SK-N-SH (cell line): ENCODE data around the gene HSF2.

ENCODE experiments used
- EP300 ChIP-seq, 2 experiments: IDR thresholded peaks; 2 replicates each; pipeline versions ENCODE4 v1.4.0 to v1.6.1; 2012; ENCODE audit warnings: borderline replicate concordance in 1 of 2, low read depth in 1 of 2, low read length in 1 of 2
- GABPA ChIP-seq: IDR thresholded peaks from 2 replicates; pipeline ENCODE4 v1.4.0; 2012; ENCODE audit warnings: low read depth, mild to moderate bottlenecking
- MAX ChIP-seq: IDR thresholded peaks from 2 replicates; pipeline ENCODE4 v1.4.0; 2012; ENCODE audit warnings: low read depth
- POLR2AphosphoS5 ChIP-seq: IDR thresholded peaks from 2 replicates; pipeline ENCODE4 v1.6.1; 2012; ENCODE audit warnings: low read depth, low read length
- RCOR1 ChIP-seq: fragments of 150-350 bp; IDR thresholded peaks from 2 replicates; pipeline ENCODE4 v1.6.1; 2017; ENCODE audit warnings: antibody characterized with exemption, low read length
- RFX5 ChIP-seq: IDR thresholded peaks from 2 replicates; pipeline ENCODE4 v1.6.1; 2012; ENCODE audit warnings: mild to moderate bottlenecking, improper control_type of control experiment, low read length
- RXRA ChIP-seq: IDR thresholded peaks from 2 replicates; pipeline ENCODE4 v1.4.0; 2012; ENCODE audit warnings: low read depth, mild to moderate bottlenecking, borderline replicate concordance
- TF ChIP-seq, protein P1 (sequence below): fragments of 200-600 bp; sonication (generic); IDR thresholded peaks from 2 replicates; pipeline ENCODE4 v1.6.1; 2017; ENCODE audit warnings: antibody characterized with exemption, mild to moderate bottlenecking, moderate library complexity
- TF ChIP-seq, protein P2 (sequence below): fragments of 150-350 bp; IDR thresholded peaks from 2 replicates; pipeline ENCODE4 v1.6.1; 2017; ENCODE audit warnings: antibody characterized with exemption, low read length, low read depth, borderline replicate concordance

DNA sequence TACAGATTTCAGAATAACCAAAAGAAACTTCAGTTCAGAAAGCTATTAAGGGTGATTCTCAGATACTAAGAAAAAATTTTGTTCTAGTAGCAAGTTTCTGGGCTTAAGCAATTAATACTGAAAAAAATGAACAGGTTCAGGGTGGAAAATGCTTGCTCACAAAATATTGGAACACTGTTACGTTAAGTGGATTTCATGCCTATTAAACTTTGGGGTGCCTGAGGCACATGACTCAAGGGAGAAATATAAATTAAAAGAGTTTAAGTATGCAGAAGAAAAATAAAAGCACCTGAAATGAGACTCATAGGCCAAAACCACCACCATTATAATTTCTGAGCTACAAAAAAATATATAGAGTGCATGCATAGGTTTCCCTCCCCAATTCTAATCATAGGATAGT, 32.3 kb upstream of the HSF2 start:
- TF ChIP-seq POLR2AphosphoS5 (no peak), EP300 (IDR thresholded peaks at IDR 0.05; ENCODE audit: borderline replicate concordance in 1 of 2, low read depth in 1 of 2, low read length in 1 of 2) (no peak), GABPA (no peak), RFX5 (no peak), RCOR1 (no peak), RXRA (no peak), MAX (no peak)
- TF ChIP-seq, protein P1, sequence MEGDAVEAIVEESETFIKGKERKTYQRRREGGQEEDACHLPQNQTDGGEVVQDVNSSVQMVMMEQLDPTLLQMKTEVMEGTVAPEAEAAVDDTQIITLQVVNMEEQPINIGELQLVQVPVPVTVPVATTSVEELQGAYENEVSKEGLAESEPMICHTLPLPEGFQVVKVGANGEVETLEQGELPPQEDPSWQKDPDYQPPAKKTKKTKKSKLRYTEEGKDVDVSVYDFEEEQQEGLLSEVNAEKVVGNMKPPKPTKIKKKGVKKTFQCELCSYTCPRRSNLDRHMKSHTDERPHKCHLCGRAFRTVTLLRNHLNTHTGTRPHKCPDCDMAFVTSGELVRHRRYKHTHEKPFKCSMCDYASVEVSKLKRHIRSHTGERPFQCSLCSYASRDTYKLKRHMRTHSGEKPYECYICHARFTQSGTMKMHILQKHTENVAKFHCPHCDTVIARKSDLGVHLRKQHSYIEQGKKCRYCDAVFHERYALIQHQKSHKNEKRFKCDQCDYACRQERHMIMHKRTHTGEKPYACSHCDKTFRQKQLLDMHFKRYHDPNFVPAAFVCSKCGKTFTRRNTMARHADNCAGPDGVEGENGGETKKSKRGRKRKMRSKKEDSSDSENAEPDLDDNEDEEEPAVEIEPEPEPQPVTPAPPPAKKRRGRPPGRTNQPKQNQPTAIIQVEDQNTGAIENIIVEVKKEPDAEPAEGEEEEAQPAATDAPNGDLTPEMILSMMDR, result no peak
- TF ChIP-seq, protein P2, sequence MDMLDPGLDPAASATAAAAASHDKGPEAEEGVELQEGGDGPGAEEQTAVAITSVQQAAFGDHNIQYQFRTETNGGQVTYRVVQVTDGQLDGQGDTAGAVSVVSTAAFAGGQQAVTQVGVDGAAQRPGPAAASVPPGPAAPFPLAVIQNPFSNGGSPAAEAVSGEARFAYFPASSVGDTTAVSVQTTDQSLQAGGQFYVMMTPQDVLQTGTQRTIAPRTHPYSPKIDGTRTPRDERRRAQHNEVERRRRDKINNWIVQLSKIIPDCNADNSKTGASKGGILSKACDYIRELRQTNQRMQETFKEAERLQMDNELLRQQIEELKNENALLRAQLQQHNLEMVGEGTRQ, result no peak
